Activated CD4-positive, alpha-beta memory T cell treated with anti-CD3 and anti-CD28 coated beads for 36 hours (primary cell): ENCODE data around the gene NIT1. TPM values are rescaled to one million over a fixed set of nuclear protein-coding genes. Genes with fewer than 3 reads are reported as not detected.

ENCODE experiments used
- CTCF ChIA-PET: fragments of 350-600 bp; sonication (Branson Sonifier 250); formaldehyde crosslinking; loops from one replicate; lab custom pipeline; 2021; ENCODE audit warnings: antibody characterized with exemption, inconsistent platforms; lab: Charles Lee
- POLR2A ChIA-PET: fragments of 350-600 bp; sonication (Branson Sonifier 250); formaldehyde crosslinking; loops from one replicate; lab custom pipeline; 2021; ENCODE audit warnings: antibody characterized with exemption; lab: Charles Lee
- DNase-seq: peaks from one replicate; pipeline ENCODE4 v3.0.0-alpha.2; 2020
- H3K27ac Mint-ChIP-seq: one replicate; pipeline ENCODE4 v1.8.0; 2021; ENCODE audit warnings: mixed read lengths
- H3K27me3 Mint-ChIP-seq: one replicate; pipeline ENCODE4 v1.8.0; 2021; ENCODE audit warnings: mixed read lengths
- H3K36me3 Mint-ChIP-seq: one replicate; pipeline ENCODE4 v1.8.0; 2021; ENCODE audit warnings: mixed read lengths
- H3K4me1 Mint-ChIP-seq: one replicate; pipeline ENCODE4 v1.8.0; 2021; ENCODE audit warnings: low read depth, mixed read lengths
- H3K4me3 Mint-ChIP-seq: one replicate; pipeline ENCODE4 v1.8.0; 2021; ENCODE audit warnings: mild to moderate bottlenecking, mixed read lengths
- H3K9me3 Mint-ChIP-seq: one replicate; pipeline ENCODE4 v1.8.0; 2021; ENCODE audit warnings: mixed read lengths
- intact Hi-C: fragments of 100-400 bp; cut with micrococcal nuclease; formaldehyde crosslinking; loops from one replicate; pipeline ENCODE4 v1.15.1; 2023
- total RNA-seq, 2 experiments: library from RNA; stranded (reverse); gene quantifications; one replicate each; pipeline ENCODE4 v1.2.3, GENCODE V29; 2021

NIT1 gene
- total RNA-seq, 2 experiments from 2014 or later = 65.2 to 66.5 TPM

- H3K27ac Mint-ChIP-seq = peak overlapping the region; percentile 61
- H3K4me3 Mint-ChIP-seq = peak overlapping the region; percentile 20
- DNase-seq = no peak
- no peaks in the 10 kb centered on the region for H3K27me3 Mint-ChIP-seq
- ChIA-PET POLR2A (interaction anchor here (0.6 to 3.2 kb wide), 12 partner anchors 9 to 133 kb away, joined by 3 to 41 read pairs (median 11); partner anchors contain the start of genes B4GALT3, DEDD, NDUFS2 and NIT1), CTCF (interaction anchor here (0.6 to 3.4 kb wide), 20 partner anchors 8 to 572 kb away, joined by 3 to 45 read pairs (median 6); partner anchors contain the start of genes B4GALT3, KLHDC9, NDUFS2 and NIT1)
- H3K9me3 Mint-ChIP-seq = no peaks in the 10 kb centered on the region
- H3K36me3 Mint-ChIP-seq = peaks cover 14% of the 10 kb centered on the region
- intact Hi-C loops = loop anchor here (5.0 kb wide), 1 partner anchor 98 kb away; the partner anchor contains the start of gene ARHGAP30
- H3K4me1 Mint-ChIP-seq = peaks cover 57% of the 10 kb centered on the region
These were observed 47.2 kb downstream of the NIT1 start for GRCh38 chr1:161164901-161165610.

- DNase-seq = peak; percentile 97
- H3K36me3 Mint-ChIP-seq = peaks cover 16% of the 10 kb centered on the region
- peak within 1 kb of the TSS; percentile 93 for H3K27ac Mint-ChIP-seq
- H3K4me3 Mint-ChIP-seq = peak within 1 kb of the TSS; percentile 86
- no peaks in the 10 kb centered on the region for H3K27me3 Mint-ChIP-seq
- POLR2A ChIA-PET = interaction anchor here (0.5 to 3.2 kb wide), 14 partner anchors 10 to 121 kb away, joined by 3 to 41 read pairs (median 8); partner anchors contain the start of genes B4GALT3, DEDD, NDUFS2 and NIT1
- H3K9me3 Mint-ChIP-seq = no peaks in the 10 kb centered on the region
- CTCF ChIA-PET = interaction anchor here (0.6 to 3.4 kb wide), 26 partner anchors 9 to 571 kb away, joined by 3 to 45 read pairs (median 6); partner anchors contain the start of genes B4GALT3, DEDD, KLHDC9 and NDUFS2
- intact Hi-C loops = loop anchor here (1.0 to 5.0 kb wide), 3 partner anchors 19 to 99 kb away; partner anchors contain the start of gene ARHGAP30
- H3K4me1 Mint-ChIP-seq = peaks cover 48% of the 10 kb centered on the region
These were observed 48.1 kb downstream of the NIT1 start, which contains the start of gene PPOX for GRCh38 chr1:161165742-161166668. TSS of gene PPOX (plus strand) at chr1:161166426. CDS start at chr1:161166848, 422 bp downstream.

GRCh38 chr1:161166669-161167548 is 49.0 kb downstream of the NIT1 start:
- Mint-ChIP-seq H3K4me1 (peaks cover 39% of the 10 kb centered on the region), H3K36me3 (peaks cover 17% of the 10 kb centered on the region), H3K27me3 (no peaks in the 10 kb centered on the region), H3K9me3 (no peaks in the 10 kb centered on the region), H3K27ac (peak overlapping the region; percentile 93), H3K4me3 (peak overlapping the region; percentile 86)
- ChIA-PET CTCF (interaction anchor here (1.0 to 3.4 kb wide), 15 partner anchors 8 to 216 kb away, joined by 3 to 45 read pairs (median 12); partner anchors contain the start of genes B4GALT3, DEDD, KLHDC9 and NDUFS2), POLR2A (interaction anchor here (0.5 to 3.2 kb wide), 12 partner anchors 9 to 122 kb away, joined by 3 to 41 read pairs (median 11); partner anchors contain the start of genes B4GALT3, DEDD, NDUFS2 and NIT1)
- no peak for DNase-seq
- intact Hi-C loops = loop anchor here (1.0 to 5.0 kb wide), 3 partner anchors 18 to 100 kb away; partner anchors contain the start of gene ARHGAP30

- H3K36me3 Mint-ChIP-seq = peaks cover 20% of the 10 kb centered on the region
- CTCF ChIA-PET = interaction anchor here (1.2 kb wide), 1 partner anchor 57 kb away, joined by 3 read pairs; the partner anchor contains the start of gene TOMM40L
- no peak overlapping the region for H3K27ac Mint-ChIP-seq
- intact Hi-C loops = loop anchor here (5.0 kb wide), 1 partner anchor 102 kb away; the partner anchor contains the start of gene ARHGAP30
- DNase-seq = no peak
- no peak overlapping the region for H3K4me3 Mint-ChIP-seq
- H3K4me1 Mint-ChIP-seq = peaks cover 30% of the 10 kb centered on the region
- POLR2A ChIA-PET = no interaction called here
- H3K9me3 Mint-ChIP-seq = no peaks in the 10 kb centered on the region
- H3K27me3 Mint-ChIP-seq = no peaks in the 10 kb centered on the region
These were observed 51.0 kb downstream of the NIT1 start for GRCh38 chr1:161168906-161169305.

Other genes with a start within 250 kb of the NIT1 start
- not detected for gene ITLN1, start 232.9 kb upstream of the NIT1 start, total RNA-seq
- gene ITLN2, start 163.3 kb upstream of the NIT1 start, total RNA-seq = not detected
- 10 to 100 TPM; 21.3 to 25.3 TPM for gene F11R, start 97.0 kb upstream of the NIT1 start, total RNA-seq
- gene TSTD1, start 79.1 kb upstream of the NIT1 start, total RNA-seq = 10 to 100 TPM; 70.2 to 77.7 TPM
- gene USF1, start 72.1 kb upstream of the NIT1 start, total RNA-seq = 10 to 100 TPM; 43.4 to 43.7 TPM
- 100 to 1,000 TPM; 171 to 178 TPM for gene ARHGAP30, start 48.2 kb upstream of the NIT1 start, total RNA-seq
- under 1 TPM in 1 of 2 experiments, not detected in 1; 0.05 TPM for gene NECTIN4, start 28.5 kb upstream of the NIT1 start, total RNA-seq
- 1 to 10 TPM; 1.2 to 1.6 TPM for gene KLHDC9, start 19.7 kb upstream of the NIT1 start, total RNA-seq
- gene PFDN2, start 68 bp upstream of the NIT1 start, total RNA-seq = 100 to 1,000 TPM; 152 to 155 TPM
- 10 to 100 TPM; 35.0 to 40.2 TPM for gene DEDD, start 14.6 kb downstream of the NIT1 start, total RNA-seq
- 10 to 100 TPM; 87.7 to 91.0 TPM for gene UFC1, start 35.9 kb downstream of the NIT1 start, total RNA-seq
- 10 to 100 TPM; 25.4 to 28.6 TPM for gene USP21, start 41.4 kb downstream of the NIT1 start, total RNA-seq
- gene PPOX, start 48.3 kb downstream of the NIT1 start, total RNA-seq = 10 to 100 TPM; 27.0 to 30.7 TPM
- gene B4GALT3, start 59.4 kb downstream of the NIT1 start, total RNA-seq = 10 to 100 TPM; 46.3 to 50.9 TPM
- gene ADAMTS4, start 80.9 kb downstream of the NIT1 start, total RNA-seq = 1 to 10 TPM; 2.3 to 3.0 TPM
- gene NDUFS2, start 84.3 kb downstream of the NIT1 start, total RNA-seq = 100 to 1,000 TPM in 1 of 2 experiments, 10 to 100 TPM in 1; 98.3 to 103 TPM
- gene FCER1G, start 97.2 kb downstream of the NIT1 start, total RNA-seq = 1 to 10 TPM in 1 of 2 experiments, under 1 TPM in 1; 0.99 to 2.0 TPM
- not detected for gene APOA2, start 105.5 kb downstream of the NIT1 start, total RNA-seq
- 10 to 100 TPM; 14.8 to 15.4 TPM for gene TOMM40L, start 108.0 kb downstream of the NIT1 start, total RNA-seq
- not detected for gene NR1I3, start 120.1 kb downstream of the NIT1 start, total RNA-seq
- gene PCP4L1, start 140.6 kb downstream of the NIT1 start, total RNA-seq = under 1 TPM in 1 of 2 experiments, not detected in 1; 0.22 TPM
- 1 to 10 TPM; 3.7 to 5.8 TPM for gene MPZ, start 191.9 kb downstream of the NIT1 start, total RNA-seq
- 100 to 1,000 TPM; 212 to 215 TPM for gene SDHC, start 196.3 kb downstream of the NIT1 start, total RNA-seq
- under 1 TPM in 1 of 2 experiments, not detected in 1; 0.29 TPM for gene CFAP126, start 249.8 kb downstream of the NIT1 start, total RNA-seq